GM20000 (cell line): ENCODE results near the gene CCNDBP1.

Source experiments
- DNase-seq: peaks from one replicate; pipeline ENCODE4 v3.0.0; 2012; ENCODE audit warnings: low spot score
- TF ChIP-seq, protein P1 (sequence below): IDR thresholded peaks from 2 replicates; pipeline ENCODE4 v1.5.1; 2012; ENCODE audit warnings: mild to moderate bottlenecking, control low read depth; ENCODE audit errors: extremely low read depth, missing control alignments

The CCNDBP1 gene, protein sequence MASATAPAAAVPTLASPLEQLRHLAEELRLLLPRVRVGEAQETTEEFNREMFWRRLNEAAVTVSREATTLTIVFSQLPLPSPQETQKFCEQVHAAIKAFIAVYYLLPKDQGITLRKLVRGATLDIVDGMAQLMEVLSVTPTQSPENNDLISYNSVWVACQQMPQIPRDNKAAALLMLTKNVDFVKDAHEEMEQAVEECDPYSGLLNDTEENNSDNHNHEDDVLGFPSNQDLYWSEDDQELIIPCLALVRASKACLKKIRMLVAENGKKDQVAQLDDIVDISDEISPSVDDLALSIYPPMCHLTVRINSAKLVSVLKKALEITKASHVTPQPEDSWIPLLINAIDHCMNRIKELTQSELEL

DNA sequence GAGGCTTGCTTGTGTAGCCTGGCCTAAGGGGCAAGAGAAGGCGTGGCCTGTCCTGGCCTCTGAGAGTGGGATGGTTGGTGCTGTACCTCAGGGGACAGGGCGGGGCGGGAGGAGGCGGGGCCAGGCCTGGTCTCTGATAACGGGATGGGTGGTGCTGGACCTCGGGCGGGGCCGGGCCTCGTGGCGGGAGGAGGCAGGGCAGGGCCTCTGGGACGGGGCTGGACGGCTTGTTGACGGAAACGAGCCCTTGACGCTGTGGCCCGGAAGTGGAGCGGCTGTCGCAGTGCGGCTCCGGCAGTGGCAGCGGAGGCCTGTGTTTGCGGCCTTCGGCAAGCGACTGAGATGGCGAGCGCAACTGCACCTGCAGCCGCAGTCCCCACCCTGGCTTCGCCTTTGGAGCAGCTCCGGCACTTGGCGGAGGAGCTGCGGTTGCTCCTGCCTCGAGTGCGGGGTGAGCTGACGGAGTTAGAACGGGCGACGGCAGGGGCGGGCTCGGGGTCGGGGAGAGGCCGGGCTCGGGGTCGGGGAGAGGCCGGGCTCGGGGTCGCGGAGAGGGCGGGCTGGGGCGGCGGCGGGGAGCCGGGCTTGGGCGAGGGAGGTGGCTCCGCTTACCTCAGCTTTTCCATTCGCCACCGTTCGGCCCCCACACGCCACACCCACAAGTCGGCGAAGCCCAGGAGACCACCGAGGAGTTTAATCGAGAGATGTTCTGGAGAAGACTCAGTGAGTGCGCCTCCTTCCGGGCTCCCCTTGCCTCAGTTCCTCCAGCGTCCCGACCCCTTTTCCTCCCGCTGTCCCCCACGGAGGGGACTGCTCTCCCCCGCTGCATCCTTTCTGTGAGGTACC, at the start of gene CCNDBP1:
CCNDBP1 (plus strand) TSS at position 247 of the 846 bp plus-strand sequence; CDS start at position 343, 96 bp downstream.
- TF ChIP-seq, protein P1, sequence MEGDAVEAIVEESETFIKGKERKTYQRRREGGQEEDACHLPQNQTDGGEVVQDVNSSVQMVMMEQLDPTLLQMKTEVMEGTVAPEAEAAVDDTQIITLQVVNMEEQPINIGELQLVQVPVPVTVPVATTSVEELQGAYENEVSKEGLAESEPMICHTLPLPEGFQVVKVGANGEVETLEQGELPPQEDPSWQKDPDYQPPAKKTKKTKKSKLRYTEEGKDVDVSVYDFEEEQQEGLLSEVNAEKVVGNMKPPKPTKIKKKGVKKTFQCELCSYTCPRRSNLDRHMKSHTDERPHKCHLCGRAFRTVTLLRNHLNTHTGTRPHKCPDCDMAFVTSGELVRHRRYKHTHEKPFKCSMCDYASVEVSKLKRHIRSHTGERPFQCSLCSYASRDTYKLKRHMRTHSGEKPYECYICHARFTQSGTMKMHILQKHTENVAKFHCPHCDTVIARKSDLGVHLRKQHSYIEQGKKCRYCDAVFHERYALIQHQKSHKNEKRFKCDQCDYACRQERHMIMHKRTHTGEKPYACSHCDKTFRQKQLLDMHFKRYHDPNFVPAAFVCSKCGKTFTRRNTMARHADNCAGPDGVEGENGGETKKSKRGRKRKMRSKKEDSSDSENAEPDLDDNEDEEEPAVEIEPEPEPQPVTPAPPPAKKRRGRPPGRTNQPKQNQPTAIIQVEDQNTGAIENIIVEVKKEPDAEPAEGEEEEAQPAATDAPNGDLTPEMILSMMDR, result peak; percentile 45
- DNase-seq, result peak; percentile 99

DNA sequence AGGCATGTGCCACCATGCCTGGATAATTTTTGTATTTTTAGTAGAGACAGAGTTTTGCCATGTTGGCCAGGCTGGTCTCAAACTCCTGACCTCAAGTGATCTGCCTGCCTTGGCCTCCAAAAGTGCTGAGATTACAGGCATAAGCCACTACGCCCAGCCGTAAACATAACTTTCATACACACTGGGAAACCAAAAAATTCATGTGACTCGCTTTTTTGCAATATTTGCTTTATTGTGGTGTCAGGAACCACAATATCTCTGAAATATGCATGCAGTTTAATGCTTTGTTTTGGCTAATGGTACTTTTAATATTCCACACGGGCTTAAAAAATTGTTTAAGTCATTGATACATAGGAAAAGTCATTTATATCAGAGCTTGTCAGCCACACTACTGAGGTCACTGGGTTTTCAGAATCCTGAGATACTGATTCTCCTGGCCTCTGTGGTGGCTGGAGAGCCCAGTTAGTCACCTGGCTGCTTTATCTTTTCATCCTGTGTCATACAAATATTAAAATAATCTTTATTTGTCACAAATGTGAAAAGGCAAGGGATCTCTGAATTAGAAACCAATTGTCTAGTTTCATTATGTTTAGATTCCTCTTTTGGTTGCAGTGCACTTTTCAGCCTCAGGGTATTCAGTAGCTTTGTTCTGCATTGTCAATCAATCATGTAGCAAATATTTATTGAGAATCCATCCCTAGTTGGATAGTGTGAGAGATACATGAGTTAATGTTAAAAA, 41.8 kb upstream of the CCNDBP1 start:
- TF ChIP-seq, protein P1, result no peak
- peak; percentile 49 for DNase-seq

DNA sequence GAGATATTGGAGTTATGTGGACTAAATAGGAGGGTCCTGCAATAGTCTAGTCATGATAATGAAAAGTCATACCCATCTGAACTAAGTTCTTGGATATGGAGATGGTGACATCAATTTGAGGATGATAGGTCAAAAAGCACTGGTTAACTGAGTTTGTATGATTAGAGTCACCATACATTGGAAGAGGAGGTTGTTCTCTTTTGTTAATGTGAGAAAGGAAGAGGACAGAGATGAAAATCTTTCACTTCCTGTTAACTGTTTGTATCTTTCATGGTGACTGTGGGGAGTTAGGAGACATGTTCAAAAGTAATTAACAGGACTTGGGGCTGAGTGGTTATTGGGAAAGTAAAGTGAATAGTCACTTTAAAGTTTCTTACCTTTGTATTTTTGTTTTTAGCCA, 40.7 kb upstream of the CCNDBP1 start:
- TF ChIP-seq, protein P1, result no peak

DNA sequence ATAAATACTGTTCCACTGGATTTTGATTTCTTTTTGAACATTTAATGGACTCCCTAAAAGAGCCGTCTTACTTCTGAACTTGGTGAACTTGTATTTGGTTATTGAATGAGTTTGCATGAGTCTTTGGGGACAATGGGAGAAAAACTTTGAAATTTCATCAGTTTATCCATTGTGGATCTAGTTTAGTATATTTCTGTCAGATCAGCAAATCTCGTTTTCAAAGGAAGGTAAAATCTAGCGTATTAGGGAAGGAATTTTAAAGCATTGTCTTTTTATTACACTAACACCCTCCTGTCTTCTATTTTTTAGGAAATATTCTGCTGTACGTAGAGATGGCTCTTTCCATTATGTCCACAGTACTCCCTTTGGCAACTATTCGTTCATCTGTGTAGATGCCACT, 39.0 kb upstream of the CCNDBP1 start:
- TF ChIP-seq, protein P1, result no peak
- no peak for DNase-seq

More for the DNA sequence above, 40.7 kb upstream of the CCNDBP1 start:
- DNase-seq, result peak; percentile 34

DNA sequence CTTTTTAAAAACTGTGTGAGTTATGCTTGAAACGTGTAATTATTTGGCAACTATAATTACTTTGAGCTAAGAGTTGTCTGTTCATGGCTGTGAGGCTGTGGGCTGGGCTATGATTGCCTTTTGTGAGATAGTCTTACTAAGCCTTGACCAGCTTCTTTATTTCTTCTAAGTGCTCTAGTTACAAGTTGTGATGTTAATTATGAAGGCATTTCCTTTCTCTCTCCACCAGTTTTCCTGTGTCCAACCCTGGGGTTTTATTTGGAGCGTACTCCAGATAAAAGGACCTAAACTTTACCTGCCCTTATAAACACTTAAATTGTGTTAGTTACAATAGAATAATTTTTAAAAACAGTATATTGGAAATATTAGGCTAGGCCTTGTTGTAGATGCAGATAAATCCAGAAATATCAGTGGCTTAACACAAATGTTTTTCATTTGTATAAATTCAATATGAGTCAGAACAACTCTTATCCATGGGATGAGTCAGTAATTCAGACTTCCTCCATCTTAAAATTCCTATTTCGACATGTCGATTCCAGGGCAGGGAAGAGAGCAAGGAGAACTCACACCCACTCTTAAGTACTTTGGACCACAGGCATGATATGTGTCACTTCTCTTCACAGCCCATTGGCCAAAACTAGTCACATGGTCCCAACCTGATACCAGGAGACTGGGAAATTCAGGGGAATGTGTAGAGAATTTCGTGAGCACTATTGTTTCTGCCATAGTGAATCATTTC, 34.8 kb upstream of the CCNDBP1 start:
- DNase-seq, result no peak
- TF ChIP-seq, protein P1, result no peak

DNA sequence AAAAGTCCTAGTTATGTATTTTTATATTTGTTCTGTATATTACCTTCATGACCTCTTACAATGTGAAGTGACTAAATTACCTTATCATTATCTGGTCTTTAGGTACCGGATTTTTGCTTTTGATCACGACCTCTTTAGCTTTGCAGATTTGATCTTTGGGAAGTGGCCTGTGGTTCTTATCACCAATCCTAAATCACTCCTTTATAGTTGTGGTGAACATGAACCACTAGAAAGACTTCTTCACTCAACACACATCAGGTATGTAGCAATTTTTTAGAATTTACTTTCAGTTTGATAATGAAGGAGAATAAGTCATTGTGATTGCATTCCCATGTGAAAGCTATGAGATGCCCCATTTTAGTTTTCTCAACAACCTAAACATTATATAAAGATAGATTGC, 33.5 kb upstream of the CCNDBP1 start:
- no peak for DNase-seq
- TF ChIP-seq, protein P1, result no peak
